GM12875 (cell line): Measurements from ENCODE around the gene MMP10.

Experiments used
- H3K4me3 ChIP-seq: one replicate; pipeline ENCODE4 v1.5.1; 2011; ENCODE audit warnings: low read depth, low read length, control low read depth
- CTCF ChIP-seq: IDR thresholded peaks from 2 replicates; pipeline ENCODE4 v1.5.1; 2011; ENCODE audit warnings: low read depth, mild to moderate bottlenecking, control low read depth, inconsistent platforms, low read length, moderate library complexity, borderline replicate concordance; ENCODE audit not compliant: insufficient read depth

MMP10 gene

GRCh38 chr11:102809971-102810370, 29.5 kb upstream of the MMP10 start:
- TF ChIP-seq CTCF = no peak

GRCh38 chr11:102807921-102808320, 27.5 kb upstream of the MMP10 start:
- H3K4me3 ChIP-seq = no peak overlapping the region
- TF ChIP-seq CTCF = peak; percentile 58

More at GRCh38 chr11:102809971-102810370, 29.5 kb upstream of the MMP10 start:
- H3K4me3 ChIP-seq = no peak overlapping the region

- H3K4me3 ChIP-seq = no peak overlapping the region
- TF ChIP-seq CTCF = no peak
Observed at GRCh38 chr11:102806296-102806695, 25.9 kb upstream of the MMP10 start.

GRCh38 chr11:102802341-102802740, 21.9 kb upstream of the MMP10 start:
- no peak overlapping the region for H3K4me3 ChIP-seq
- no peak for TF ChIP-seq CTCF

GRCh38 chr11:102800767-102801166, 20.3 kb upstream of the MMP10 start:
- no peak overlapping the region for H3K4me3 ChIP-seq
- no peak for TF ChIP-seq CTCF

GRCh38 chr11:102799681-102800340, 19.4 kb upstream of the MMP10 start:
- no peak for TF ChIP-seq CTCF

GRCh38 chr11:102798012-102798746, 17.8 kb upstream of the MMP10 start, which contains the start of gene MMP1:
TSS of gene MMP1 (minus strand) at chr11:102798160. CDS start at chr11:102798092, 68 bp downstream.
- TF ChIP-seq CTCF = no peak
- H3K4me3 ChIP-seq = no peak within 1 kb of the TSS

More at GRCh38 chr11:102799681-102800340, 19.4 kb upstream of the MMP10 start:
- no peak overlapping the region for H3K4me3 ChIP-seq
